Prostate gland (tissue), 2 donors: ENCODE data around the gene DCDC1.

ENCODE experiments used
- POLR2A ChIP-seq: fragments of 450-650 bp; IDR thresholded peaks from one replicate; pipeline ENCODE4 v1.6.1; 2016; ENCODE audit warnings: antibody characterized with exemption, mild to moderate bottlenecking
- POLR2AphosphoS5 ChIP-seq: sonication (generic); formaldehyde crosslinking; IDR thresholded peaks from one replicate; pipeline ENCODE4 v1.6.1; 2017; ENCODE audit warnings: antibody characterized with exemption
- TF ChIP-seq, protein P1 (sequence below), 4 experiments: fragments of 200-600 bp in 2 of 4; fragments of 450-650 bp in 2 of 4; sonication (generic) in 2 of 4; IDR thresholded peaks; 1 replicate in 3 of 4; 2 replicates in 1 of 4; pipeline ENCODE4 v1.5.1; 2016 to 2019; ENCODE audit warnings: antibody characterized with exemption in 4 of 4, mild to moderate bottlenecking in 2 of 4, moderate library complexity in 2 of 4

DNA sequence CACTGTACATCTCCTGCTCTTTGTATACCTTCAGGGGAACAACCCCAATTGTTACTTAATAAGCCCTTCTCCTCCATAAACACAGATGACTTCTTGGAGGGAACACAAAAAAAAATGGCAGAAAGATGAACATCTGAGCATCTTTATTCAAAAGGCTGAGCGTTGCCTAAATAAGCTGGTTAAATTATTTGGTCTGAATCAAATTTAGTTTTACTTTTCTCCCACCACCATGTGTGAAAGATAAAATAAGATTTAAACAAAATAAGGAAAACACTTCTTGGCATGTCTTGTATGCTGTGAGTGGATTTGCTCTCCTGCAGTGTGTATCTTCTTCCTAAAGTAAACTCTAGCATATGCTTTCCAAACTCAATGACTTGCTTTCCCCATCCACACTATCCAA, 137.9 kb downstream of the DCDC1 start:
- TF ChIP-seq, protein P1, sequence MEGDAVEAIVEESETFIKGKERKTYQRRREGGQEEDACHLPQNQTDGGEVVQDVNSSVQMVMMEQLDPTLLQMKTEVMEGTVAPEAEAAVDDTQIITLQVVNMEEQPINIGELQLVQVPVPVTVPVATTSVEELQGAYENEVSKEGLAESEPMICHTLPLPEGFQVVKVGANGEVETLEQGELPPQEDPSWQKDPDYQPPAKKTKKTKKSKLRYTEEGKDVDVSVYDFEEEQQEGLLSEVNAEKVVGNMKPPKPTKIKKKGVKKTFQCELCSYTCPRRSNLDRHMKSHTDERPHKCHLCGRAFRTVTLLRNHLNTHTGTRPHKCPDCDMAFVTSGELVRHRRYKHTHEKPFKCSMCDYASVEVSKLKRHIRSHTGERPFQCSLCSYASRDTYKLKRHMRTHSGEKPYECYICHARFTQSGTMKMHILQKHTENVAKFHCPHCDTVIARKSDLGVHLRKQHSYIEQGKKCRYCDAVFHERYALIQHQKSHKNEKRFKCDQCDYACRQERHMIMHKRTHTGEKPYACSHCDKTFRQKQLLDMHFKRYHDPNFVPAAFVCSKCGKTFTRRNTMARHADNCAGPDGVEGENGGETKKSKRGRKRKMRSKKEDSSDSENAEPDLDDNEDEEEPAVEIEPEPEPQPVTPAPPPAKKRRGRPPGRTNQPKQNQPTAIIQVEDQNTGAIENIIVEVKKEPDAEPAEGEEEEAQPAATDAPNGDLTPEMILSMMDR (IDR thresholded peaks at IDR 0.05), result no peak
- TF ChIP-seq POLR2AphosphoS5 (no peak), POLR2A (no peak)
